GM12878 (cell line): Measurements from ENCODE around the gene GVQW3. TPM values are rescaled to one million over a fixed set of nuclear protein-coding genes. Genes with fewer than 3 reads are reported as not detected.

Source experiments
- ATAC-seq: fragments of 200-7000 bp; cut with Tn5 transposase; 3 replicates; pipeline ENCODE4 v1.9.1; 2020; ENCODE audit warnings: mild to moderate bottlenecking, moderate library complexity
- BruUV-seq: library from RNA; stranded (reverse); fragments of 400-500 nt; replicated peaks from 2 replicates; lab custom pipeline; 2021; lab: Mats Ljungman, UMichigan
- CTCF ChIA-PET: fragments of 300-600 bp; sonication (Branson Sonifier 250); formaldehyde crosslinking; extraction: SDS; loops from one replicate; lab custom pipeline; 2021; ENCODE audit warnings: inconsistent platforms; lab: Yijun Ruan, JAX
- POLR2A ChIA-PET: fragments of 350-600 bp; formaldehyde crosslinking; extraction: SDS; loops from one replicate; lab custom pipeline; 2021; ENCODE audit warnings: inconsistent platforms; lab: Charles Lee
- RAD21 ChIA-PET: fragments of 300-600 bp; sonication (Branson Sonifier 250); formaldehyde crosslinking; loops from one replicate; lab custom pipeline; 2023; ENCODE audit warnings: antibody characterized with exemption; ENCODE audit not compliant: unreplicated experiment; lab: Charles Lee
- SMC1A ChIA-PET: fragments of 300-600 bp; sonication (Branson Sonifier 250); formaldehyde crosslinking; loops from one replicate; lab custom pipeline; 2023; ENCODE audit not compliant: unreplicated experiment, uncharacterized antibody; lab: Charles Lee
- DNase-seq: peaks from one replicate; pipeline ENCODE4 v3.0.0-alpha.2; 2011; ENCODE audit warnings: low read depth, low spot score
- FAIRE-seq: peaks from 3 replicates; lab custom pipeline; 2011; peaks lifted over from hg19 to GRCh38; lab: Jason Lieb, UNC
- H2AFZ ChIP-seq: 2 replicates; pipeline ENCODE4 v1.6.0; 2011; ENCODE audit warnings: low read depth, low read length, control low read depth; ENCODE audit not compliant: control insufficient read depth
- H3K27ac ChIP-seq: 2 replicates; pipeline ENCODE4 v1.5.1; 2011; ENCODE audit warnings: control low read depth; ENCODE audit not compliant: control insufficient read depth, insufficient read depth
- H3K27me3 ChIP-seq, 2 experiments: replicated peaks in 1 of 2; 2 replicates each; pipeline versions ENCODE4 v1.6.0 to v1.6.1; 2011; ENCODE audit warnings: low read length in 1 of 2; ENCODE audit not compliant: control insufficient read depth in 2 of 2, insufficient read depth in 2 of 2
- H3K36me3 ChIP-seq, 2 experiments: 2 replicates each; pipeline ENCODE4 v1.5.1; 2011; ENCODE audit warnings: low read length in 1 of 2; ENCODE audit not compliant: control insufficient read depth in 2 of 2, insufficient read depth in 2 of 2
- H3K4me1 ChIP-seq: 2 replicates; pipeline ENCODE4 v1.6.1; 2011; ENCODE audit warnings: mild to moderate bottlenecking, low read length, moderate library complexity, mixed read lengths; ENCODE audit not compliant: control insufficient read depth, insufficient read depth
- H3K4me2 ChIP-seq: 2 replicates; pipeline ENCODE4 v1.6.0; 2011; ENCODE audit warnings: control low read depth; ENCODE audit not compliant: control insufficient read depth, insufficient read depth
- H3K4me3 ChIP-seq: fragments of 200-600 bp; sonication (generic); 2 replicates; pipeline ENCODE4 v1.5.1; 2016
- H3K79me2 ChIP-seq: 2 replicates; pipeline ENCODE4 v1.6.0; 2011; ENCODE audit warnings: low read length; ENCODE audit not compliant: control insufficient read depth, insufficient read depth
- H3K9ac ChIP-seq: 2 replicates; pipeline ENCODE4 v1.8.0; 2011; ENCODE audit warnings: low read length, control low read depth, mixed read lengths; ENCODE audit not compliant: control insufficient read depth, insufficient read depth
- H3K9me3 ChIP-seq: replicated peaks from 3 replicates; pipeline ENCODE4 v1.5.1; 2011; ENCODE audit warnings: mild to moderate bottlenecking, low read length; ENCODE audit not compliant: control insufficient read depth, insufficient read depth
- H4K20me1 ChIP-seq: 2 replicates; pipeline ENCODE4 v1.6.0; 2011; ENCODE audit not compliant: control insufficient read depth, insufficient read depth
- CUX1 ChIP-seq: IDR thresholded peaks from 2 replicates; pipeline ENCODE4 v1.6.1; 2012; ENCODE audit warnings: improper control_type of control experiment, low read depth, low read length; ENCODE audit not compliant: insufficient replicate concordance
- EP300 ChIP-seq, 2 experiments: fragments of 150-350 bp in 1 of 2; IDR thresholded peaks; 2 replicates each; pipeline ENCODE4 v1.6.1; 2011 to 2012; ENCODE audit warnings: low read depth in 2 of 2, low read length in 2 of 2, borderline replicate concordance in 1 of 2, improper control_type of control experiment in 1 of 2, inconsistent platforms in 1 of 2; ENCODE audit not compliant: control insufficient read depth in 1 of 2
- PAX5 ChIP-seq: IDR thresholded peaks from 2 replicates; pipeline ENCODE4 v1.6.1; 2011; ENCODE audit warnings: low read depth, low read length, borderline replicate concordance
- in situ Hi-C: fragments of 300-500 bp; cut with MboI; formaldehyde crosslinking; loops from 9 replicates; pipeline ENCODE4 v1.14.3; 2018; ENCODE audit warnings: mixed read lengths
- intact Hi-C: fragments of 100-400 bp; cut with micrococcal nuclease; formaldehyde crosslinking; loops from one replicate; pipeline ENCODE4 v1.14.2; 2022; ENCODE audit not compliant: unreplicated experiment
- polyA plus RNA-seq, 11 experiments: library from polyadenylated mRNA; depleted of rRNA in 4 of 11; unstranded in 6 of 11; stranded (reverse) in 5 of 11; fragments of >200 nt; fragmentation: Nextera tagmentation in 4 of 11; fragmentation: Illumina TruSeq in 1 of 11; extraction: Ambion mirVana in 4 of 11; extraction: Trizol in 1 of 11; gene quantifications; 1 replicate in 1 of 11; 2 replicates in 10 of 11; pipeline versions ENCODE4 v1.2.1 to v1.2.3, GENCODE V29; 2011 to 2016; ENCODE audit warnings: inconsistent platforms in 2 of 11, missing spikeins in 2 of 11, low read depth in 1 of 11
- total RNA-seq, 4 experiments: library from RNA; depleted of rRNA in 3 of 4; stranded (reverse); fragments of >200 nt in 3 of 4; fragmentation: Illumina TruSeq in 1 of 4; extraction: Trizol in 1 of 4; gene quantifications; 2 replicates each; pipeline versions ENCODE4 v1.2.1 to v1.2.3, GENCODE V29; 2013 to 2021
- TF ChIP-seq, protein P1 (sequence below): IDR thresholded peaks from 2 replicates; pipeline ENCODE4 v1.6.1; 2012; ENCODE audit warnings: low read depth, low read length, improper control_type of control experiment

Gene GVQW3
- total and polyA plus RNA-seq, 10 of the 15 experiments (the other 5 are each of a cell fraction or from before 2014, with no cell fraction given): 0.13 to 3.3 (median 1.7) TPM

DNA sequence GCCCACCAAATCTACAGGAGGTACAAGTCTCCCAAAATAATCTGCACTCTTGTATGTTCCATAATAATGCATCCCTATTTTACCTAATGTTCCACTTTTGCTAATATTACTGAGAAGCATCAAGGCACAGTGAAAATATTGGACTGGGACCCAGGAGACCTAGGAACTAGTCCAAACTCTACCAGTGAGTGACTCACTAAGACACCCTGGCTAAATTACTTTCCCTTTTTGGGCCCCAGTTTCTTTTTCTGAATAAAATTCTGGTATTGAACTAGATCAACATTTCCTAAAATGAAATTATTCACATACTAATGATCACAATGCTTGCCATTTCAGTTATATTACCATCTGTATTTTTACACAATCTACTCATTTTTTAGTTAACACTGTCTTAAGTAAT, 19.7 kb upstream of the GVQW3 start:
- no peak for ATAC-seq
- TF ChIP-seq, protein P1, sequence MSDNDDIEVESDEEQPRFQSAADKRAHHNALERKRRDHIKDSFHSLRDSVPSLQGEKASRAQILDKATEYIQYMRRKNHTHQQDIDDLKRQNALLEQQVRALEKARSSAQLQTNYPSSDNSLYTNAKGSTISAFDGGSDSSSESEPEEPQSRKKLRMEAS: no peak
- TF ChIP-seq PAX5: no peak
- no peak for TF ChIP-seq CUX1
- no peak for TF ChIP-seq EP300 (IDR thresholded peaks at IDR 0.05; ENCODE audit: borderline replicate concordance in 1 of 2, control insufficient read depth in 1 of 2, low read depth in 2 of 2, low read length in 2 of 2)
- TF ChIP-seq, all 136 proteins: peak for 0
- H3K36me3 ChIP-seq: peaks cover 0 to 2% of the 10 kb centered on the region in 2 experiments; a peak in 2 of 4 replicates
- H3K79me2 ChIP-seq: no peaks in the 10 kb centered on the region; the same call in 1 of the 2 replicates
- POLR2A ChIA-PET: no interaction called here
- no TSS peak for BruUV-seq
- FAIRE-seq: no peak
- intact Hi-C loops: no loop called here
- no peak for DNase-seq
- no peak overlapping the region for H2AFZ ChIP-seq
- RAD21 ChIA-PET: no interaction called here
- no peaks in the 10 kb centered on the region for H3K9me3 ChIP-seq
- SMC1A ChIA-PET: no interaction called here
- H3K4me2 ChIP-seq: no peak overlapping the region
- H3K4me3 ChIP-seq: no peak overlapping the region
- H3K27ac ChIP-seq: no peak overlapping the region
- in situ Hi-C loops: no loop called here
- H3K9ac ChIP-seq: no peak overlapping the region
- no peaks in the 10 kb centered on the region for H3K4me1 ChIP-seq
- no peaks in the 10 kb centered on the region for H3K27me3 ChIP-seq
- CTCF ChIA-PET: interaction anchor here (0.6 to 0.9 kb wide), 3 partner anchors 14 to 452 kb away, joined by 3 read pairs; no protein-coding TSS in a partner anchor
- H4K20me1 ChIP-seq: no peaks in the 10 kb centered on the region
